Subcutaneous adipose tissue (tissue), 4 donors: ENCODE measurements around the gene SDS. TPM values are rescaled to one million over a fixed set of nuclear protein-coding genes. Genes with fewer than 3 reads are reported as not detected.

Experiments
- total RNA-seq, 4 donors: library from RNA; depleted of rRNA; stranded (reverse); fragments of >200 nt; gene quantifications; one replicate each; pipeline ENCODE4 v1.1.0, GENCODE V29; 2016
- TF ChIP-seq, protein P1 (sequence below): fragments of 450-650 bp; IDR thresholded peaks from one replicate; pipeline ENCODE4 v1.5.1; 2016; ENCODE audit warnings: low read depth, mild to moderate bottlenecking, control low read depth, antibody characterized with exemption, moderate library complexity

The SDS gene
- total RNA-seq, 4 donors from 2014 or later = 1.3 to 67.7 TPM; not detected in 2

DNA sequence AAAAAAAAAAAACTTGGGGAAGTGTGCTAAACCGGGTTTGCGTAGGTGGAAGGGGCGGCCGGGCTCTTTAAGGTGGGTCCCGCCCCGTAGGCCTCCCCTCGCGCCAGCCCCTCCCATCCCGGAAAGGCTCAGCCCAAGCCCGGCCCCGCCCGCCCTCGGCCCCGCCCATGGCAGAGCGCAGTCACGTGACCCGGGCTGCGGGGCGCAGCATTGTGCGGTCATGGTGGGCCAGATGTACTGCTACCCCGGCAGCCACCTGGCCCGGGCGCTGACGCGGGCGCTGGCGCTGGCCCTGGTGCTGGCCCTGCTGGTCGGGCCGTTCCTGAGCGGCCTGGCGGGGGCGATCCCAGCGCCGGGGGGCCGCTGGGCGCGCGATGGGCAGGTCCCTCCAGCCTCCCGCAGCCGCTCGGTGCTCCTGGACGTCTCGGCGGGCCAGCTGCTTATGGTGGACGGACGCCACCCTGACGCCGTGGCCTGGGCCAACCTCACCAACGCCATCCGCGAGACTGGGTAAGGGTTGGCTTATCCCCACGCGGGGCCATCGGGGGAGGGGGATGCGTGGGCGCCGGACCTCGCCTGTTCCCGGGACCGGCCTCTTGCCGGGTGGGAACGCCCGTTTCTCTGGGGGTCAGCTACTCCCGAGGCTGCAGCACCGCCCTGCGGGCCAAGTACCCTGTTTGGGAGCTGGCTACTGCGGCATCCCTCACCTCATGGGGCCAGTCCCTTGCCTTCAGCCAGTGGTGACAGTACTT is 45.1 kb downstream of the SDS start, which contains the start of gene PLBD2:
TSS of gene PLBD2 (plus strand) at position 207 of the 752 bp plus-strand sequence. CDS start at position 221, 14 bp downstream.
- TF ChIP-seq, protein P1, sequence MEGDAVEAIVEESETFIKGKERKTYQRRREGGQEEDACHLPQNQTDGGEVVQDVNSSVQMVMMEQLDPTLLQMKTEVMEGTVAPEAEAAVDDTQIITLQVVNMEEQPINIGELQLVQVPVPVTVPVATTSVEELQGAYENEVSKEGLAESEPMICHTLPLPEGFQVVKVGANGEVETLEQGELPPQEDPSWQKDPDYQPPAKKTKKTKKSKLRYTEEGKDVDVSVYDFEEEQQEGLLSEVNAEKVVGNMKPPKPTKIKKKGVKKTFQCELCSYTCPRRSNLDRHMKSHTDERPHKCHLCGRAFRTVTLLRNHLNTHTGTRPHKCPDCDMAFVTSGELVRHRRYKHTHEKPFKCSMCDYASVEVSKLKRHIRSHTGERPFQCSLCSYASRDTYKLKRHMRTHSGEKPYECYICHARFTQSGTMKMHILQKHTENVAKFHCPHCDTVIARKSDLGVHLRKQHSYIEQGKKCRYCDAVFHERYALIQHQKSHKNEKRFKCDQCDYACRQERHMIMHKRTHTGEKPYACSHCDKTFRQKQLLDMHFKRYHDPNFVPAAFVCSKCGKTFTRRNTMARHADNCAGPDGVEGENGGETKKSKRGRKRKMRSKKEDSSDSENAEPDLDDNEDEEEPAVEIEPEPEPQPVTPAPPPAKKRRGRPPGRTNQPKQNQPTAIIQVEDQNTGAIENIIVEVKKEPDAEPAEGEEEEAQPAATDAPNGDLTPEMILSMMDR = no peak

DNA sequence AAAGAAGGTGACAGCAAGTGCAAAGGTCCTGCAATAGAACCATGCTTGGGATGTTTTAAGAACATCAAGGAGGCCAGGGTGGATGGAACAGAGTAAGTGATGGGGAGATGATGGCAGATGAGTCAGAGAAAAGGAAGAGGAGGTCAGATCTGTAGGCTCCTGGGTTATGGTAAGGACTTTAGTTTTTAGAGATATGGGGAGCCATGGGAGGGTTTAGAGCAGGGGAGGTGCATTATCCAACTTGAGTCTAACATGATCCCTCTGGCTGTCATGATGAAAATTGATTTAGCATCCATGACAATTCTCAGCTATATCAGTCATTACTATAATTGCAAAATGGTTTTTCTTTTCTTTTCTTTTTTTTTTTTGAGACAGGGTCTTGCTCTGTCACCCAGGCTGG is 52.6 kb downstream of the SDS start:
- TF ChIP-seq, protein P1 = no peak

DNA sequence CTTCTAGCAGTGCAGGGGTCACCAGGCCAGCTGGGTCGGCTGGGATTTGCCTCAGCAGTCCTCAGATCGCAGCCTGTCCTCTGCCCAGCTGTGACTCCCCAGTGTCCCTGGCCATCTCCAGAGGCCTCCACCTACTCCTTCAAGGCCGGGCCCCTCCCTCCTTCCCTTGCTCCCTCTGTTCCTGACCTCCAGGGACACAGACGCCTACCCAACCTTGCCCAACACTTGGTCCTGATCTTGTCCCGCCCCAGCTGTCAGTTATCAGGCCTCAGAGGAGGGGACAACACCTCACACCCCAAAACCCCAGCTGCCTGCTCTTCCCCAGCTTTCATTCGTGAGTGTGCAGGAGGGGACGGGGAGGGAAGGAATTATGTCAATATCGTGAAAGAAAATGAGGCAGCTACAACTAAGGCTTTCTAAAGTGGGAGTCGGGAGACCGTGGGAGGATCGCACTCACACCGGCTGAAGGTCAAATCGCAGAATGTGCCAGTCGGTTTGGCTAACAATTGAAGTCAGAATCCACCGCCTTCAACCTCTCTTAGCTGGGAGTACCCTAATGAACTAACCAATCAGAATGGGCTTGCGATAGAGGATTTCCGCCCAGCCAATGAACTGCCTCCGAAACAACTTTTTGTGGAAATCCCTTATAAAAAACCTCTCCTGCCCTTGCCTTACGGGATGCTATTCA is 54.7 kb downstream of the SDS start:
- TF ChIP-seq, protein P1 = no peak

DNA sequence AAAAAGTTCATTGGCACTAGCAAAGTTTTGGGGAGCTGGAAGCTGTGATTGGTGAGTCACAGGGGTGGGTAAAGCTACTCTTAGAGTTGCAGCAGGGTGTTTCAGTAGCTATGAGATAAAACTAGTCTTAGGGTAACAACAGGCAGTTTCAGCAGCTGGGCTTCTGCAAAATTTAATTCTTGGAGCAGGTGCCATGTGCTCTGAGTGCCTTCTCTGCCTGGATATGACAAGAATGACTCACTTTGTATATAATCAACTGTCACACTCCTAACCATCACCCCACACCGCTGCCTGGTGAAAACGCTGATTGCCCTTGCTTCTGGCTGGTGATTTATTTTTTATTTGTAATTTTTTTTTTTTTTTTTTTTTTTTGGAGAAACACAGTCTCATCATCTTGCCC is 55.8 kb downstream of the SDS start:
- TF ChIP-seq, protein P1 = no peak

DNA sequence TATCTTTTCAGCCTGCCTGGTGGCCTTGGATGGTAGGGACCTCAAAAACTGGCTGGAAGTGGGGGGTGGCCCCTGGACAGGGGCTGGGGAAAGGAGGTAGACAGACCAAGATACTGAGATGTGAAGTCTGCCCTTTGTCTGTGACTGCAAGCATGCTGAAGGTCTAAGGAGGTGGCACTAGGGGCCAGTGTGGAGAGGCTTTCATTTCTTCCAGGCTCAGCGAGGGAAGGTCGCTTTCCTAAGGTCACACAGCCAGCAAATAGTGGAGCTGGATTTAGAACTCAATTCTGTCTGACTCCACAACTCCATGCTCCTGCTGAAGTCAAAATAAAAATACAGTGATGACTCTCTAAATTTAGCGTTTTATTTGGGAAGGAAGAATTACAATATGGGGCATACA is 56.6 kb downstream of the SDS start:
- TF ChIP-seq, protein P1 = no peak

DNA sequence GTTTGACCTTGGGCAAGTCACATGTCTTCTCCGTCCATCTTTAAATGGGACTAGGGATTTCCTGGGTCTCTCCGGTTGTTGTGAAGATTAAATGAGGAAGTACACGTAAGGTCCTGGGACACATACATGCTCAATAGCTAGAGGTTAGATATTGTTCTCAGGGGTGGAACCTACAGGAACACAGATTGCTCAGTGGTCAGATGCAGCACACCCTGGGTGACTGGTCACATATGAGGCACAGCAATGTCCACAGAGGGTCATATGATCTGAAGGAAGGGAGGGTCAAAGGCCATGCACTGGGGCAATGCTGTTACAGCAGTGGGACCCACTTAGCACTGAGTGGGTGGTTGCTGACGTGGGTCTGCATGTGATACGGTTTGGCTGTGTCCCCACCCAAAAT is 57.3 kb downstream of the SDS start:
- TF ChIP-seq, protein P1 = no peak

DNA sequence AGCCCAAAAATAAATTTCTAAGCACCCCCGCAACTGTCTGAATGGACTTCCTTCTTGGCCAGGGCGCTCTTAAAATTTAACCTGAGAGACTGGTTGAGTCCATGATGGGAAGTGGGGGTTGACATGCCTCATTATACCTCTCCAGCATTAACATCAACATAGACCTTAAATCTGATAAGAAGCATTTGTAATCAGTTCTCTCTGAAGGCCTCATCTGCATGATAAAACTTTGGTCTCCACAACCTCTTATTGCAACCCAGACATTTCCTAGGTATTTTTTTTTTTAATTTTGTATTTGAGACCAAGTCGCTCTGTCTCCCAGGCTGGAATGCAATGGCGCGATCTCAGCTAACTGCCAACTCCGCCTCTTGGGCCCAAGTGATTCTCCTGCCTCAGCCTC is 58.4 kb downstream of the SDS start:
- TF ChIP-seq, protein P1 = no peak
